Lower lobe of right lung (tissue), 2 donors: ENCODE results near the gene MAPKAP1. TPM values are rescaled to one million over a fixed set of nuclear protein-coding genes. Genes with fewer than 3 reads are reported as not detected.

Source experiments
- ATAC-seq, 2 donors: fragments of 200-7000 bp; cut with Tn5 transposase; one replicate each; pipeline ENCODE4 v1.9.1; 2020 to 2022; ENCODE audit warnings: mild to moderate bottlenecking in 2 of 2, moderate library complexity in 2 of 2
- DNase-seq: peaks from one replicate; pipeline ENCODE4 v3.0.0-alpha.2; 2020
- H3K27ac ChIP-seq: fragments of 200-600 bp; one replicate; pipeline ENCODE4 v1.8.0; 2022
- H3K27me3 ChIP-seq: fragments of 200-600 bp; one replicate; pipeline ENCODE4 v1.8.0; 2022; ENCODE audit warnings: low read depth
- H3K36me3 ChIP-seq: fragments of 200-600 bp; one replicate; pipeline ENCODE4 v1.8.0; 2022; ENCODE audit warnings: mild to moderate bottlenecking
- H3K4me1 ChIP-seq: fragments of 200-600 bp; one replicate; pipeline ENCODE4 v1.8.0; 2022
- H3K4me3 ChIP-seq: fragments of 200-600 bp; one replicate; pipeline ENCODE4 v1.8.0; 2022; ENCODE audit warnings: mild to moderate bottlenecking
- H3K9me3 ChIP-seq: fragments of 200-600 bp; one replicate; pipeline ENCODE4 v1.8.0; 2022
- intact Hi-C: fragments of 100-400 bp; cut with DNase I; formaldehyde crosslinking; loops from one replicate; pipeline ENCODE4 v1.11.0; 2022
- total RNA-seq: library from RNA; stranded (reverse); fragmentation: NEBNext Ultra II Directional; extraction: Animal tissue kit (Norgen Biotek cat#: 25700); gene quantifications from one replicate; pipeline ENCODE4 v1.2.1, GENCODE V29; 2021
- TF ChIP-seq, protein P1 (sequence below): fragments of 200-600 bp; IDR thresholded peaks from one replicate; pipeline ENCODE4 v1.8.0; 2022; ENCODE audit warnings: antibody characterized with exemption, mild to moderate bottlenecking
- donor health status: DM: no; HTN: yes; CAD: no; lungs with severe emphysema.

MAPKAP1 gene
- total RNA-seq, 1 donor from 2014 or later: 71.5 TPM

DNA sequence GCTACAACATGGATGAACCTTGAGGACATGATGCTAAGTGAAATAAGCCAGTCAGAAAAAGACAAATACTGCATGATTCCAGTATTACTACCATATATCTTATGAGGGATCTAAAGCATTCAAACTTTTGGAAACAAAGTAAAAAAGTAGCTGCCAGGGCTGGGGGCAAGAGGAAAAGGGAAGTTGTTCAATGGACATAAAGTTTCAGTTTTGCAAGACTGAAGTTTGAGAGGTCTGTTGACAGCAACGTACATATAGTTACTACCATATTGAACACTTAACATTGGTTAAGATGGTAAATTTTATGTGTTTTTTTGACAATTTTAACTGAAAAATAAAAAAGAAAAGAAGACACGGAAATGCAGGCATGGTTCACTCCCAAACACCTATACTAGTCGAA is 77.6 kb downstream of the MAPKAP1 start:
- ATAC-seq: no peak
- no peaks in the 10 kb centered on the region for H3K36me3 ChIP-seq
- H3K9me3 ChIP-seq: no peaks in the 10 kb centered on the region
- TF ChIP-seq, protein P1, sequence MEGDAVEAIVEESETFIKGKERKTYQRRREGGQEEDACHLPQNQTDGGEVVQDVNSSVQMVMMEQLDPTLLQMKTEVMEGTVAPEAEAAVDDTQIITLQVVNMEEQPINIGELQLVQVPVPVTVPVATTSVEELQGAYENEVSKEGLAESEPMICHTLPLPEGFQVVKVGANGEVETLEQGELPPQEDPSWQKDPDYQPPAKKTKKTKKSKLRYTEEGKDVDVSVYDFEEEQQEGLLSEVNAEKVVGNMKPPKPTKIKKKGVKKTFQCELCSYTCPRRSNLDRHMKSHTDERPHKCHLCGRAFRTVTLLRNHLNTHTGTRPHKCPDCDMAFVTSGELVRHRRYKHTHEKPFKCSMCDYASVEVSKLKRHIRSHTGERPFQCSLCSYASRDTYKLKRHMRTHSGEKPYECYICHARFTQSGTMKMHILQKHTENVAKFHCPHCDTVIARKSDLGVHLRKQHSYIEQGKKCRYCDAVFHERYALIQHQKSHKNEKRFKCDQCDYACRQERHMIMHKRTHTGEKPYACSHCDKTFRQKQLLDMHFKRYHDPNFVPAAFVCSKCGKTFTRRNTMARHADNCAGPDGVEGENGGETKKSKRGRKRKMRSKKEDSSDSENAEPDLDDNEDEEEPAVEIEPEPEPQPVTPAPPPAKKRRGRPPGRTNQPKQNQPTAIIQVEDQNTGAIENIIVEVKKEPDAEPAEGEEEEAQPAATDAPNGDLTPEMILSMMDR: no peak
- intact Hi-C loops: no loop called here
- H3K4me1 ChIP-seq: peaks cover 45% of the 10 kb centered on the region
- DNase-seq: no peak
- no peak overlapping the region for H3K4me3 ChIP-seq
- H3K27ac ChIP-seq: no peak overlapping the region
- H3K27me3 ChIP-seq: no peaks in the 10 kb centered on the region

DNA sequence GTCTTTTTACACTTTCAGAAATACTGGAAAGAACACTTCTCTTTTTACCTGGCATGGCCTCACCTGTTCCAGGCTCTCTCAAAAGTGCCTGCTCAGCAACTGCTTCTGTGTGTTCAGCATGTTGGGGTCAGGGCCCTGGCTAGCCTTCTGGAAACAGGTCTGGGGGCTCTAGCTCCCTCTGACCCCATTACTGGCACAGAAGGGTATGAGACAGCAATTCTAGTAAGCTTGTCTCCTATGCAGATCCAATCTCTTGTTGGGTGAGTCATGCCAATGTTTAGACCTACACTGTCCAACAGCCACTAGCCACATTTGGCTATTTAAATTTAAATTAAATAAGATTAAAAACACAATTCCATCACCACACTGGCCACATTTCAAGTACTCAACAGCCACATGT is 80.8 kb downstream of the MAPKAP1 start:
- intact Hi-C loops: no loop called here
- Histone ChIP-seq H3K27ac (no peak overlapping the region), H3K36me3 (no peaks in the 10 kb centered on the region), H3K4me3 (no peak overlapping the region), H3K9me3 (no peaks in the 10 kb centered on the region), H3K4me1 (peaks cover 13% of the 10 kb centered on the region), H3K27me3 (no peaks in the 10 kb centered on the region)
- TF ChIP-seq, protein P1: no peak
- DNase-seq (no peak), ATAC-seq (no peak)

DNA sequence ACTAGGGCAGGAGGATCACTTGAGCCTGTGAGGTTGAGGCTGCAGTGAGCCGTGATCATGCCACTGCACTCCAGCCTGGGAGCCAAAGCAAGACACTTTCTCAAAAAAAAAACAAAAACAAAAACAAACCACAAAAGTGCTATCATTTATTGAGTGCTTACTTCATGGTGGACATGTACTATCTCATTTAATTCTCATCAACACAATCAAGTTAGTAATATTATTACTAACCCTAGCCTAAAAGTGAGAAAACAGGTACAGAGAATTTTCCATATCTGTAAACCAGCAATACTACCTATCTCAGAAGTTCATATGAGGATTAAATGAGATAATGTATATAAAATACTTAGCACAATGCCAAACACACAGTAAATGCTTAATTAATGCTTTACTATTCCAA is 85.8 kb downstream of the MAPKAP1 start:
- intact Hi-C loops: no loop called here
- Histone ChIP-seq H3K9me3 (no peaks in the 10 kb centered on the region), H3K4me1 (no peaks in the 10 kb centered on the region), H3K4me3 (no peak overlapping the region), H3K27me3 (no peaks in the 10 kb centered on the region), H3K27ac (no peak overlapping the region), H3K36me3 (no peaks in the 10 kb centered on the region)
- no peak for ATAC-seq
- DNase-seq: no peak
- TF ChIP-seq, protein P1: no peak

DNA sequence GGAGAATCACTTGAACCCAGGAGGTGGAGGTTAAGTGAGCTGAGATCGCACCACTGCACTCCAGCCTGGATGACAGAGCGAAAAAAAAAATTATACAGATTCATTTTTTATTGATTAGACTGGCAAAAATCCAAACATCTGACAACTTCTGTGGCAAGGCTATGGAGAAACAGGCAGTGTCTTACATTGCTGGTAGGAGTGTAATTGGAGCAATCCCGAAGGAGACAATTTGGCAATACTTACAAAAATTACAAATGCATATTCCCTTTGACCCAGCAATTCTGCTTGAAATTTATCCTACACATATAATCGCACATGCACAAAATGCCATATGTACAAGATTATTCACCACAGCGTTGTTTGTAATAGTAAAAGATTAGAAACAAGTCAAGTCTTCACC is 86.8 kb downstream of the MAPKAP1 start:
- ATAC-seq (no peak), DNase-seq (no peak)
- no peak overlapping the region for H3K27ac ChIP-seq
- H3K27me3 ChIP-seq: no peaks in the 10 kb centered on the region
- no peaks in the 10 kb centered on the region for H3K36me3 ChIP-seq
- H3K4me1 ChIP-seq: no peaks in the 10 kb centered on the region
- intact Hi-C loops: no loop called here
- H3K4me3 ChIP-seq: no peak overlapping the region
- TF ChIP-seq, protein P1: no peak
- H3K9me3 ChIP-seq: no peaks in the 10 kb centered on the region

DNA sequence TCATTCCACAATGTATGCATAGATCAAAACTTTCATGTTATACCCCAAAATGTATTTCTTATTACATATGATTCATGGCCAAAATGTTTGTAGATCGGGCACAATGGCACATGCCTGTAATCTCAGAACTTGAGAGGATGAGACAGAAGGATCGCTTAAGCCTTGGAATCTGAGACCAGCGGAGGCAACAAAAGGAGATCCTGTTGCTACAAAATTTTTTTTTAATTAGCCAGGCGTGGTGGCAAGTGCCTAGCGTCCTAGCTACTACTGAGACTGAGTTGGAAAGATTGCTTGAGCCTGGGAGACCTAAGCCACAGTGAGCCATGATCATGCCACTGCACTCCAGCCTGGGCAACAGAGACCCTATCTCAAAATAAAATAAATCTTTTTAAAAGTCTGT is 89.9 kb downstream of the MAPKAP1 start:
- H3K27ac ChIP-seq: no peak overlapping the region
- no peaks in the 10 kb centered on the region for H3K9me3 ChIP-seq
- no peaks in the 10 kb centered on the region for H3K27me3 ChIP-seq
- ATAC-seq (no peak), DNase-seq (no peak)
- H3K4me1 ChIP-seq: no peaks in the 10 kb centered on the region
- TF ChIP-seq, protein P1: no peak
- H3K36me3 ChIP-seq: no peaks in the 10 kb centered on the region
- H3K4me3 ChIP-seq: no peak overlapping the region
- intact Hi-C loops: no loop called here

DNA sequence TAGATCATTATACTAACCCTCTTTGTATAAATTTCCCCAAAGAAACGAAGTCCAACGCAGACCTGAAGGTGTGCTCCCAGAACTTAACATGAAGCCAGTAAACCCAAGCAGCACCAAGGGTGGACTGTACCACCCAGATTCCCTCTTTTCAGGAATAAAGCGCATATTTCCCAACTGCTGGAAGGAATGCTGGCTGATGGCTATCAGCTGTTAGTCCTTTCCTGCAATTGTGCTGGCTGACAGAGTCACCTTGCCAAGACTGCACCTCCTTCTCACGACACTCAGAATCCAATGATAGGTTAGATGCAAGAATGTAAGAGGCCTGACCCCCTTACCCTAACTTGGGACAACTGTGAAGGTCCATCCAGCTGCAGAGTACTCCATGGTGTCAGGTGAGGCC is 93.9 kb downstream of the MAPKAP1 start:
- no peaks in the 10 kb centered on the region for H3K9me3 ChIP-seq
- TF ChIP-seq, protein P1: no peak
- no peak overlapping the region for H3K4me3 ChIP-seq
- no peak overlapping the region for H3K27ac ChIP-seq
- DNase-seq (no peak), ATAC-seq (no peak)
- H3K36me3 ChIP-seq: no peaks in the 10 kb centered on the region
- H3K4me1 ChIP-seq: peaks cover 3% of the 10 kb centered on the region
- H3K27me3 ChIP-seq: no peaks in the 10 kb centered on the region
- intact Hi-C loops: no loop called here
